HG03469 (cell line): ENCODE results near the gene ELP1.
A peak's percentile ranks its signal among the peaks of the same experiment; 100 is the strongest.
"Not testable (repeated sequence)": the region's sequence is repeated elsewhere in the genome, so short reads cannot be mapped to it uniquely, and the experiment has no call there.

Experiments
- ATAC-seq: cut with Tn5 transposase; IDR thresholded peaks from one replicate; pipeline ENCODE4 v1.9.1; 2021; ENCODE audit warnings: mild to moderate bottlenecking, moderate library complexity, moderate number of reproducible peaks; ENCODE audit not compliant: unreplicated experiment

Gene ELP1

GRCh38 chr9:108934323-108934893 lies 484 bp upstream of the ELP1 start, which contains the start of gene ABITRAM:
Gene ABITRAM, plus strand, starts transcription at chr9:108934400. Its CDS starts 87 bp downstream, at chr9:108934487.
- ATAC-seq = peak; percentile 63

GRCh38 chr9:108933231-108933717 lies 650 bp downstream of the ELP1 start:
- peak; percentile 7 for ATAC-seq

- ATAC-seq = no peak
These were observed 5.5 kb downstream of the ELP1 start for GRCh38 chr9:108928386-108928785.

DNA sequence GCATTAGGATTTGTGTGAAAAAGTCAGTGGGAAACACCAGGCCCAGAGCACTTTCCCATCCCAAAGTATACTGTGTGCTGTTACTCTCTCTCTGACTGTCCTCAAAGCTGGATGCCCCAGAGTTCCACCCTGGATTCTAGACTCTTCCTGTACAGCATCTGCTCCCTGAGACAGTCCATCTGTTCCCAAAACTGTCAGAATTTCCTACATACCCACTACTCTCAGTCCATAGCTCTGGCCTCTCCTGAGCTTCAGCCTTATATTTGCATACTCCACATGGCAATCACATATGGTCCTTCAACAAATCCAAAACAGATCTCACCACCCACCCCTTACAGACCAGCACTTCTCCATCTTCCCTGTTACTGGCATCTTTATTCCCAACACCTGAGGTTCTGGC lies 9.5 kb downstream of the ELP1 start:
- no peak for ATAC-seq

DNA sequence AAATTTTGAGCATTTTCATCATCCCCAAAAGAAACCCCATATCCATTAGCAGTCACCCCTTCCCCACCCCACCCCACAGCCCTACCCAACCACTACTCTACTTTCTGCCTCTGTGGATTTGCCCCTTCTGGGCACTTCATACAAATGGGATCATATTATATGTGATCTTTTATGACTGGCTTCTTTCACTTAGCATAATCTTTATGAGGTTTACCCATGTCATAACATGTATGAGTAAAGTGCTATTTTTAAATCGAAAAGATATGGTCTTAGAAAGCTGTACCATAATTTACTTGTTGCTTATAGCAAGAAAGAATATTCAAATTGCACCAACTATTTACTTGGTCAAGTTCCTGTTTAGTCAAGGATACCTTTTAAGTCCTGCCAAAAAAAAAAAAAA lies 12.7 kb downstream of the ELP1 start:
- ATAC-seq = no peak

DNA sequence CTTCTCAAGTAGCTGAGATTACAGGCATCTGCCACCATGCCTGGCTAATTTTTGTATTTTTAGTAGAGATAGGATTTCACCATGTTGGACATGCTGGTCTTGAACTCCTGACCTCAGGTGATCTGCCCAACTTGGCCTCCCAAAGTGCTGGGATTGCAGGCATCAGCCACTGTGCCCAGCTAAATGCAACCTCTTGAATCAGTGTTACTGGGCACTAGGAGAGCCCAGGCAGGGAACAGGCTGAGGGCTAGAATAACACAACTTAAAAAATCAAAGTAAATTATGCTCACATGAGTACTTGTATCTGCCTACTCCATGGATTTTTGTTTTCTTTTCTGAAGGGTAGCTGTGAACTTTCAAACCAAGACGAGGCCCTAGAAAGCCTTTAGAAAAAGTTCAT lies 13.5 kb downstream of the ELP1 start:
- not testable (repeated sequence) for ATAC-seq

DNA sequence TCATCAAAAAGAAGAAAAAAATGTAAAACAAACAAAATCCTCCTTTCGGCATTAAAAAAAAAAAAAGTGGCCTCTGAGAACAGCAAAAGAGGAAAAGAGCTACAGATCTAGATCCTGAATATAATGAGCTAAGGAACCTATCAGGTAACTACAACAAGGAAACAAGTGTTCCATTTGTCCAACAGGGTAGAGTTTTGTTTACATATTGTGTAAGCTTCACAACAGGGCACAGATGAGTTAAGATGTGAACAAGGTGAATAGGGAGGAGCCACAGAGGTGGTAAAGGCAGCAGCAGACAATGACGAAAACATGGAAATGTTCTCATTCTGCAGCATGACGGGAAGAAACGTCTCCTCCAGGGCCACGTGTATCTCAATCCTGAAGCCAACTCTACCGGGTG lies 14.4 kb downstream of the ELP1 start:
- ATAC-seq = no peak

GRCh38 chr9:108913391-108913790 lies 20.5 kb downstream of the ELP1 start:
- ATAC-seq = no peak

GRCh38 chr9:108911820-108912219 lies 22.1 kb downstream of the ELP1 start:
- ATAC-seq = no peak

DNA sequence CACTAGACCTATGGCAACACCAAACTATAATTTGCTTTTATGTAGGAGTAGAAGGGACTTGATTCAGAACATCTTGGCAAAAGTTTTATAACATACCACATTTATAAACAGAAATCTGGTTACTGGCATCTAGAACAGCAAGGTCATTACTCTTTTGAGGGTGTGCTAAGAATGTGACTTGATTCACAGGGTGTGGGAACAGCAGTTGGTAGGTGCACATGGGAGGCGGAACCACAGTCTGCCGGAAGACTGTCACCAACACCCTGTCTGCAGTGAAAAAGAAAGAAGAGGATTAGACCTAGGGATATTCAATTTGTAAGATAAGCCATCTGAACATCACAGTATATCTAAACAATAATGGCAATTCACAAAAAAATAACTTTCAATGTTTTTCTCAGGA lies 23.0 kb downstream of the ELP1 start:
- no peak for ATAC-seq

DNA sequence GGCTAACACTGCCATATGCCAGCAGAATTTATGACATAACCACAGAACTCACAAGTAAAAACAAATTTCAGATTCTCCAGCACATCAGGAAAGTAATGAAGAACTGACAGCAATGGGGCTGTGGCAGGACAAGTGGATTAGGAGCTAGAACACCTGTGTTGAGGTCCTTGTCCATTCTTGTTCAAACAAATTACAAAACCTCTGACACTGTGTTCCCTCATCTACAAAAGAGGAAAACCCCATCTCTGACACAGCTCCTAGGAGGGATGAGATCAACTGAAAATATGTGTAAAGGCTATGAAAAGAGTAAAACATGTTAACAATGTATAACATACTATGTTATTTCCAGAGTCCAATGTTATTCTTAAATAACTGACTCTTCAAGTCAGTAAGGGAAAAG lies 23.5 kb downstream of the ELP1 start:
- ATAC-seq = no peak

DNA sequence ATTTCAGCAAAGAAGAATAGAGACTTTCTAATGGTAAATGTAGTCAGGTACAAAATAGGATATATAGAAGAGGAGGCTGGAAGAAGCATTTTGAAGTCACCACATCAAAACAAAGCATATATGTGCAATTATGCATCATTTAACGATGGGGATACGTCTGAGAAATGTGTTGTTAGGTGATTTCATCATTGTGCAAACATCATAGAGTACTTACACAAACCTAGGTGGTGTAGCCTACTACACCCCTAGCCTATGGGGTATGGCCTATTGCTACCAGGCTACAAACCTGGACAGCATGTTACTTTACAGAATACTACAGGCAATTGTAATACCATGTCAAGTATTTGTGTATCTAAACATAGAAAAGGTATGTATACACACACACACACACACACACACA lies 28.4 kb downstream of the ELP1 start:
- ATAC-seq = no peak

DNA sequence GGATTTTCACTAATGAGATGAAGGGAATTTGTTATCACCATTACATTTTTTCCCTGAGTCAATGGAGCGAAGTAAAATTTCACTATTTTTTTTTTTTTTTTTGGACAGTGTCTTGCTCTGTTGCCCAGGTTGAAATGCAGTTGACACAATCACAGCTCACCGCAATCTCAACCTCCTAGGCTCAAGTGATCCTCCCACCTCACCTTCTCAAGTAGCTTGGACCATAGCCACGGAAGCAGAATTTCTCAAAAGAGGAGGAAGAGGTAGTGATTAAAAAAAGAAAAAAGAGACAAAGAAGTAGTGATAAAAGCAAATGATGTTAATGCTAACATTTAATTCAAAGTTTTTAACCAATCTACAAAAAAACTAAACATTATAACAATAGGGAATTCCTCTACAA lies 29.8 kb downstream of the ELP1 start:
- no peak for ATAC-seq

DNA sequence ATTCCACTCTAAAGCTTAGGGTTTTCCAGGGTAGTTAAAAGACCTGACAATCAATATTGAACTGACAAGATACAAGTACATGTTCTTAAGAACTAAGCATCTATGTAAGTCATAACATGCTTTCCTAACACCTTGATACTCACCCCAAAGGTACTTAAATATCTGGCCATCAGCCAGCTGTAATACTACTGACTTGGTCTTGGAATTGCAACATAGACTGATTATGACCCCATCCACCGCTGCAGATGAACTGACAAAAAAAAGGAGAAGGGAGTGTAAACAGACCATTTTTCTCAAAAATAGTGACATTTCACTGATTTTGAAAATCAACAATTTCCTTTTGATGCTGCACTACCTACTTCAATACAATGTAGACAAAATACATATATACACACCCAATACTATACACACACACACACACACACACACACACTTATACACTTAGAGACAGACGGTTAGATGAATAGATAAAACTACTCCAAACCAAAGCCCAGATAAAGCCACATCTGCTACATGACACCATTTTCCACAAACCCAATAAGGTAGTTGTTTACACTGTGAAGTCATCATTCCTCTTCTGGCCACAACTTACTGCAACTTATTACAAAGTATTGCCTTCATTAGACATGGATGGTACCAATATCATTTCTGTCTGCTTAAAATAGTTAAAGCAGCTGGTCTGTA lies 30.4 kb downstream of the ELP1 start:
- no peak for ATAC-seq

DNA sequence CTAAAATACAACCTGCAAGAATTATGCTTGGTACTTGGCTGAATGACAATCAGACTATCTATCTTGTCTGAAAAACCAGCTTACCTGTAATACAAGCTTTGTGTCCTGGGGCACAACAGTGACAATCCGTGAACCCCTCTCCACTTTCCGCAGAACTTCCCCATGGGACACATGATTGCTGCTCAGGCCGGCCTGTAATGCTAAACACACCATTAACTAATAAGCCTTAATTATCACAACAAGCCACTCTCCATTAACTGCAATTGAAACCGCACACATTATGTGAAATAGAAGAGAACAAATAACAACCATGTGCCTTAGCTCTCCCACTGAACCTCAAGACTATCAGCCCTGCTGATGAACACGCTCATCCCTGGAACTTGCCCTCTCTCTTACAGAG lies 33.7 kb downstream of the ELP1 start:
- ATAC-seq = no peak

- ATAC-seq = not testable (repeated sequence)
These were observed 34.8 kb downstream of the ELP1 start for GRCh38 chr9:108899023-108899695.

- ATAC-seq = no peak
These were observed 36.4 kb downstream of the ELP1 start for GRCh38 chr9:108897324-108898096.

DNA sequence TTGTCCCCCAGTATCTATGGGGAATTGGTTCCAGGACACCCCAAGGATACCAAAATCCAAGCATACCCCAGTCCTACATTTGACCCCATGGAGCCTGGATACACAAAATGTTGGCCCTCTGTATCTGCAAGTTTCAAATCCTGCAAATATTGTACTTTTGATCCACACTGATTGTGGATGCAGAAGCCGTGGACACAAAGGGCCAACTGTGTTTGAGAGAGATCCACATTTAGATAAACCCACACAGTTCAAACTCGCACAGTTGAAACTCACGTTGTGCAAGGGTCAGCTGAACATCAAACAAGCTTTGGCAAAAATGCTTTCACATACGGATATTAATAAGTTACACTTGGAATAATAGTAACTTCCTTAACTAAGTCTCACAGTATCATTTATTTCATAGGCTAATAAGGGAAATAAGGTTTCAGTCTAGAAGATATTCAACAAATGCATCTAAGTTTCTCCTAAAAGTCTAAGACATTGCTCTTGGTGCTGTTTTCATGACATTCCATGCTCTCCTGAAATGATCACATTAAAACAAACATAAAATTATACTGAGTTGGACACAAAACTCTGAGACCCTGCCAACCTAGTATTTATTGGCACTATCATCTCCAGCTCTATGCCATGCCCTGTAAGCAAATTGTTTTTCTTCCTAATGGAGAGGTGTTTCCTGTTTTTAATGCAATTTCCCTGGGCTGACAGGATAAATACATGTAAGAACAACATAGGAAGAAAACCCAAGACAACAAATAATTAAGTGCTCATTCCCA lies 39.5 kb downstream of the ELP1 start:
- no peak for ATAC-seq

DNA sequence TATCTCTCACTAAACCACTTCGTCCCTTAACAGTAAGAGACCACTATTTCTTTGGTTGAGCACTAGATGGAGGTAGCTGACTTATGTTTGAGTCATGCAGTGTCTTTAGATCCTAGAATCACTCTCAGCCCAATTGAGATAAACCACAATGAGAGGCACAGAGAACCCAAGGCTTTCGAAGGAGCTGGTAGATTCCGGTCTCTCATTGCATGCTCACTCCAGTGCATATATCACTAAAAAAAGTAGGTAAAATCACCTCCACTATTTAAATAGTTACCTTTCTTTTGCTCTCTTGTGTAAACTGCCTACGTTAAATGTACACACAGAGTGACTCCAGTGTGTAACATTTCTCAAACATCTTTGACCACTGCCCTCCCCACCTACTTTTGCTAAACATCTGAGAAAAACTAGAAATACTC lies 44.3 kb downstream of the ELP1 start:
- no peak for ATAC-seq

GRCh38 chr9:108886594-108887271 lies 47.2 kb downstream of the ELP1 start:
- ATAC-seq = not testable (repeated sequence)
